GM18858 (cell line): ENCODE measurements around the gene ERFL.
"Not testable (repeated sequence)": the region's sequence is repeated elsewhere in the genome, so short reads cannot be mapped to it uniquely, and the experiment has no call there.

Experiments used
- ATAC-seq: cut with Tn5 transposase; IDR thresholded peaks from one replicate; pipeline ENCODE4 v1.9.1; 2021; ENCODE audit not compliant: unreplicated experiment

Gene ERFL

GRCh38 chr19:41914424-41914834 is 13.8 kb downstream of the ERFL start:
- not testable (repeated sequence) for ATAC-seq

- no peak for ATAC-seq
Measured at GRCh38 chr19:41913538-41914423, 14.5 kb downstream of the ERFL start.

GRCh38 chr19:41912899-41913537 is 15.2 kb downstream of the ERFL start:
- ATAC-seq: no peak

GRCh38 chr19:41911889-41912731 is 16.1 kb downstream of the ERFL start:
- no peak for ATAC-seq

- ATAC-seq: no peak
Measured at GRCh38 chr19:41910992-41911888, 17.0 kb downstream of the ERFL start.

GRCh38 chr19:41910240-41910991 is 17.8 kb downstream of the ERFL start:
- ATAC-seq: no peak

GRCh38 chr19:41909706-41910105 is 18.5 kb downstream of the ERFL start:
- ATAC-seq: no peak

- no peak for ATAC-seq
Measured at GRCh38 chr19:41908724-41909464, 19.4 kb downstream of the ERFL start.

GRCh38 chr19:41907994-41908615 is 20.1 kb downstream of the ERFL start:
- no peak for ATAC-seq

GRCh38 chr19:41906916-41907680 is 21.2 kb downstream of the ERFL start:
- no peak for ATAC-seq

GRCh38 chr19:41906271-41906670 is 22.0 kb downstream of the ERFL start:
- ATAC-seq: no peak

GRCh38 chr19:41905273-41906002 is 22.8 kb downstream of the ERFL start:
- ATAC-seq: no peak

GRCh38 chr19:41904118-41904870 is 24.0 kb downstream of the ERFL start:
- no peak for ATAC-seq

GRCh38 chr19:41903193-41903953 is 24.9 kb downstream of the ERFL start:
- no peak for ATAC-seq

- no peak for ATAC-seq
Measured at GRCh38 chr19:41902594-41902993, 25.7 kb downstream of the ERFL start.
